Cardiac fibroblast (primary cell): ENCODE data around the gene SLC22A4.

Experiments used
- DNase-seq, 2 donors: peaks; one replicate each; pipeline versions ENCODE4 v3.0.0 to v3.0.0-alpha.2; 2010; ENCODE audit warnings: low read depth in 2 of 2
- H3K4me3 ChIP-seq, 2 donors: replicated peaks in 1 of 2; 1 replicate in 1 of 2; 2 replicates in 1 of 2; pipeline ENCODE4 v1.5.1; 2011; ENCODE audit warnings: low read depth in 2 of 2, low read length in 2 of 2, mild to moderate bottlenecking in 2 of 2, moderate library complexity in 1 of 2
- CTCF ChIP-seq: IDR thresholded peaks from one replicate; pipeline ENCODE4 v1.5.1; 2011; ENCODE audit warnings: low read depth, mild to moderate bottlenecking, low read length, inconsistent platforms

Gene SLC22A4

DNA sequence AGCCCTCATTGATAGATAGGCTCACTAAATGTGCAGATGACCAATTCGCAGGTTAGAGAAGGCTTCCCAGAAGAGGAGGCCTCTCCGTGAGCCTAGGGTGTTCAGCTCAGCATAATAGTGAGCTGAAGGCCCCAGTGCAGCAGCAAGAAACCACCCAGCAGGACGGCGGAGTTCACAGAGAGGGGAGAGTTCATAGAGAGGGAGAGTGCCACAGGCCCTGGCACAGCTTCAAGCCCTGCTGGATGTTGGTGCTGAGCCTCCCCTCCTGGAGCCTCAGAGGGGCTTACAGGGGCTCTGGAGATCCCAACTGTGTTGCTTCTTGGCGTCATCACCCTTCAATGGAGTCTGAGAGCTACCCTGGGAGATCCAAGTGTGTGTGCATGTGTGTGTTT is 77.4 kb downstream of the SLC22A4 start:
- H3K4me3 ChIP-seq = no peak overlapping the region
- TF ChIP-seq CTCF = no peak
- no peak for DNase-seq

GRCh38 chr5:132372127-132372526 is 77.9 kb downstream of the SLC22A4 start:
- no peak overlapping the region for H3K4me3 ChIP-seq
- no peak for DNase-seq
- no peak for TF ChIP-seq CTCF

DNA sequence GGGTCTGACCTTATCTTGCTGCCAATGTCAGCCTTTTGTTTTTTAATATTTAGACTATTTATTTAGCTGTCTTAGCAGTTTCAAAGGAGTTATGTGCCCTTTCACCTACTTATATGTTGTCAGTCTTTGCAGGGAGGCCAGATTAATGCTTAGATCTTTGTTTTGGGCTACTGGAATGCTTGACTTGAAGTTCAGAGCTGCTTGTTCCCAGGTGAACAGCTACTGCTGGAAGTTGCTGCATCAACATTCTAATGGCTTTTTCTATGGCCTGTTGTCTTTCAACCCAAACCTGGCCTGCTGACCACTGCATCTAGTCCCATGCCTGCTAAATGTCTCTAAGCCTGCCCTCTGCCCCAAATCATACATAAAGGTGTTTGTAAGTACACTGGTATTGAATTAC is 78.3 kb downstream of the SLC22A4 start:
- no peak overlapping the region for H3K4me3 ChIP-seq
- no peak for DNase-seq
- no peak for TF ChIP-seq CTCF

- no peak overlapping the region for H3K4me3 ChIP-seq
- no peak for TF ChIP-seq CTCF
- no peak for DNase-seq
These were observed 81.8 kb downstream of the SLC22A4 start for GRCh38 chr5:132375957-132376356.

DNA sequence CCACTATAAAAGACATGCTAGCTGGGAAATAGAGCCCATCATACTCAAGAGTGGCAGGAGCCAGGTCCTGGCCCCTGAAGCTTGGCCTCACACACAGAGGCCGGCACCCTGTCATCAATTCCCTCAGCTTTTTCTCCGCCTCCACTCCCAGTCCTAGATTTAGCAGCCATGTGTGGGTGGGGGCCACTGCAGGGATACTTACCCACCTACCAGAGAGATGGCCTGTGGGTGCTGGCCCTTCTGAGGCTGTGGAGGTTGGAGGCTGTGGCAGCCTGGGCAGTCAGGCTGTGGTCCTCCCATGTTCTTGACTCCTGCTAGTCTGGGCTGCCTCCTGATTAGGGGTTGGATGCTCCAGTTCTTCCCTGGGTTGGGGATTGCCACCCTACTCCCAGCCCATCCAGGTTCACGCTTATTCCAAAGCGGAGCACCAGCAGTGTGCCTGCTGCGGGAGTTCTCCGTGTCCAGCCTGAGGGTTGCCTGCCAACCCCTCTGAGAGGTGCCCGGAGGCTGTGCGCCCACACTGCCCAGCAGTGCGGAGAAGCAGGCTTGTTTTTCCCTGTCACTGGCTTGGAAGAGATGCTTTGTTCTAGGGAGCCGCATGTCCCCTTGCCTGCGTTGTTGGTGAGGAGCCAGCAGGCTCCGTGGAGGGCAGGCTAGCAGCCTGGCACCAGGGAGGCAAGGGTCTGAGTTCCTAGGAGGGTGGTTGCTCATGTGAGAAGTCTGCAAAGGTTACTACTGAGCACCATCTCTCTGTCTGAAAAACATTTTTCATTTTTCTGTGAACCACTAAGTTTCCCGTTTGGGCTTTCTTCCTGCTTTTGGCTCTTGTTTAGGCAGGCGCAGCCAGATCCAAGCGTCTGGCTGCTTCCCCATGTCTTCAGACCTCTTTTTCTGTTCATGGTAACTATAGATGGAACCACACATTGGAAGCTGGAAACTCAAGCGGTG is 82.8 kb downstream of the SLC22A4 start:
- H3K4me3 ChIP-seq = no peak overlapping the region
- no peak for DNase-seq
- no peak for TF ChIP-seq CTCF

GRCh38 chr5:132377738-132378137 is 83.5 kb downstream of the SLC22A4 start:
- no peak for DNase-seq
- H3K4me3 ChIP-seq = no peak overlapping the region
- TF ChIP-seq CTCF = no peak
